Stimulated activated CD4-positive, alpha-beta T cell treated with anti-CD3 and anti-CD28 coated beads, Interleukin-1b, Interleukin-23, amount 100 ng/mL, for 1 hour (primary cell): ENCODE data around the gene SDCBP2.
A peak's percentile ranks its signal among the peaks of the same experiment; 100 is the strongest.

Experiments
- DNase-seq, 2 donors: peaks; one replicate each; pipeline ENCODE4 v3.0.0-alpha.2; 2020; ENCODE audit warnings: low read depth in 2 of 2

Gene SDCBP2

GRCh38 chr20:1331101-1331500 lies 2.2 kb upstream of the SDCBP2 start:
- DNase-seq: no peak

GRCh38 chr20:1330075-1330830 lies 1.3 kb upstream of the SDCBP2 start:
- no peak for DNase-seq

GRCh38 chr20:1327827-1328679 lies 886 bp downstream of the SDCBP2 start:
- no peak for DNase-seq

GRCh38 chr20:1327241-1327653 lies 1.7 kb downstream of the SDCBP2 start:
- no peak for DNase-seq

- DNase-seq: no peak
Measured at GRCh38 chr20:1326031-1326930, 2.7 kb downstream of the SDCBP2 start.

GRCh38 chr20:1325173-1326030 lies 3.5 kb downstream of the SDCBP2 start:
- DNase-seq: peak; percentile 98

GRCh38 chr20:1324598-1325172 lies 4.3 kb downstream of the SDCBP2 start:
- no peak for DNase-seq

GRCh38 chr20:1323830-1324597 lies 4.9 kb downstream of the SDCBP2 start:
- no peak for DNase-seq

- DNase-seq: no peak
Measured at GRCh38 chr20:1323256-1323655, 5.7 kb downstream of the SDCBP2 start.

GRCh38 chr20:1322511-1323245 lies 6.3 kb downstream of the SDCBP2 start:
- no peak for DNase-seq

GRCh38 chr20:1321654-1321939 lies 7.3 kb downstream of the SDCBP2 start:
- no peak for DNase-seq

- DNase-seq: no peak
Measured at GRCh38 chr20:1320902-1321653, 7.9 kb downstream of the SDCBP2 start.

- no peak for DNase-seq
Measured at GRCh38 chr20:1320016-1320415, 8.9 kb downstream of the SDCBP2 start.

GRCh38 chr20:1319462-1319861 lies 9.5 kb downstream of the SDCBP2 start:
- no peak for DNase-seq

GRCh38 chr20:1319051-1319450 lies 9.9 kb downstream of the SDCBP2 start:
- DNase-seq: no peak

- no peak for DNase-seq
Measured at GRCh38 chr20:1317545-1318255, 11.2 kb downstream of the SDCBP2 start.

- no peak for DNase-seq
Measured at GRCh38 chr20:1315804-1316203, 13.1 kb downstream of the SDCBP2 start.
